GM18868 (cell line): ENCODE measurements around the gene OPRM1.

ENCODE experiments used
- ATAC-seq: cut with Tn5 transposase; IDR thresholded peaks from one replicate; pipeline ENCODE4 v1.9.1; 2021; ENCODE audit warnings: mild to moderate bottlenecking, moderate library complexity; ENCODE audit not compliant: unreplicated experiment

Gene OPRM1

GRCh38 chr6:154267508-154268106 lies 228.6 kb downstream of the OPRM1 start:
- no peak for ATAC-seq

DNA sequence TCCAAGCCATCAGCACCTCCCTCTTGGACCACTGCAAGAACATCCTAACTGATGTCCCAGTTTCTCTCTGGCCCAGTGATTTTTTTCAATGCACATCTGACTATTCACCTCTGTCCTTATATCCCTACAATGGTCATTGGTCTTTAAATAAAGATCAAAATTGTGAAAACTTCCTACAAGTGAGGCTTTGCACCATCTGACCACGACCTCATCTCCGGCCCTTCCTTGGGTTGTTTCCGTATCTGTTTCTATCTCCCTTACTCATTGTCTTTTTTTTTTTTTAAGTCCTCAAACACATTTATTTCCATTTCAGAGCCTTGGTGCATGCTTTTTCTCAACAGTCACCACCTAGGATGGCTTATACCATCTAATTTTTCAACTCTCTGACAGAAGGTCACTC lies 229.4 kb downstream of the OPRM1 start:
- no peak for ATAC-seq

GRCh38 chr6:154274168-154274567 lies 235.1 kb downstream of the OPRM1 start:
- no peak for ATAC-seq

DNA sequence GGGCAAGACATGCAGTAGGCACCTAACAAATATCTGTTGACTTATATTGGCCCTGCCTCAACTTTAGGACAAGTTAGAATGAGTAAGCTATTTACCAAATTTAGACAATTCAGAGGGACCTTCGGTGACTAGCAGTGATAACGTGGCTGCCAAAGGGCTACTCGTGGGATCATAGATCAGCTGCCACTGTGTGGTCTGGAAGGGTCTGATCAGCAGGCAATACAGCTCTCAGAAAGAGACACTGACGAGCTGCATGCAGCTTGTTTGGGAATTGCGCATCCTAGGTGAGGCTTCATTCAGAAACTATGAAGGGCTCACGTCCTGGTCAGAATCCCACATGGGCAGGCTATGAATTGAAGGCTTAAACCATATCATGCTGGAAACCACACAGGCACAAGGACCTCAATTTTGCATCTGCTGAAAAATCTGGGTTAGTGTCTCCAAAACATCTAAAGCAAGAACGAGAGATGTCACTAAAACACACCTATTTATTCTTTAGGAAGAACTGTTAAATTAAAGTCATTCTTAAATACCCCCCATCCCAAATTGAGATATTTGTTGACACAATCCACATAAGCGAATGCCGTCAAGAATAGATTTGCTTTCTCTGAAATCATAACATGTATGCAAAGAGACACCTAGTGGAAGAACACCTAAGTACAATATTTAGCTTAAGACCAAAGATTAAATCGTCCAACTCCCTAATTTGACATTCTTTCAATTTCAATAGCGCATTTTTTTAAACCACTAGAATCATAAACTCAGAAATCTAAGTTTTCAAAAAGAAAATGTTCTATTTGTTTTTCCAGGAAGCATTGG lies 238.0 kb downstream of the OPRM1 start:
- peak; percentile 77 for ATAC-seq

GRCh38 chr6:154277629-154278017 lies 238.6 kb downstream of the OPRM1 start:
- peak; percentile 15 for ATAC-seq

GRCh38 chr6:154280521-154280920 lies 241.5 kb downstream of the OPRM1 start:
- ATAC-seq = no peak

GRCh38 chr6:154284313-154284853 lies 245.3 kb downstream of the OPRM1 start:
- no peak for ATAC-seq

DNA sequence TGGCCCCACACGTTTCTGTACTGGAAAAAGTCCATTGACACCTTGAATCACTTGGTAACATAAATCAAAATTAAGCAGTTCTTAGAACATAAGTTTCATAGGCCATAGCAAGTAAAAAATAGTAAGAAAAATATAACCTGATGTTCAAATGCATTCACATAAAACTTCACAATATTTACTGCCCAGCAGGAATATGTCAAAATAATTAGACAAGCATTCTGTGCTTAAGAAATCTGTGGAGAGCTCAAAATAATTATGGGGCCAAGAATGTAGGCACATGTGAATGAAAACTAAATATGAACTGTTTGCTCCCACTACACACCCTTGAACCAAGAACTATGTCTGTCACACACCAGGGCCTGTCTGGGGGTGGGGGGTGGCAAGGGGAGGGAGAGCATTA lies 246.8 kb downstream of the OPRM1 start:
- ATAC-seq = no peak

- ATAC-seq = no peak
Observed at GRCh38 chr6:154289818-154290508, 250.9 kb downstream of the OPRM1 start.

- ATAC-seq = no peak
Observed at GRCh38 chr6:154292066-154292465, 253.0 kb downstream of the OPRM1 start.

DNA sequence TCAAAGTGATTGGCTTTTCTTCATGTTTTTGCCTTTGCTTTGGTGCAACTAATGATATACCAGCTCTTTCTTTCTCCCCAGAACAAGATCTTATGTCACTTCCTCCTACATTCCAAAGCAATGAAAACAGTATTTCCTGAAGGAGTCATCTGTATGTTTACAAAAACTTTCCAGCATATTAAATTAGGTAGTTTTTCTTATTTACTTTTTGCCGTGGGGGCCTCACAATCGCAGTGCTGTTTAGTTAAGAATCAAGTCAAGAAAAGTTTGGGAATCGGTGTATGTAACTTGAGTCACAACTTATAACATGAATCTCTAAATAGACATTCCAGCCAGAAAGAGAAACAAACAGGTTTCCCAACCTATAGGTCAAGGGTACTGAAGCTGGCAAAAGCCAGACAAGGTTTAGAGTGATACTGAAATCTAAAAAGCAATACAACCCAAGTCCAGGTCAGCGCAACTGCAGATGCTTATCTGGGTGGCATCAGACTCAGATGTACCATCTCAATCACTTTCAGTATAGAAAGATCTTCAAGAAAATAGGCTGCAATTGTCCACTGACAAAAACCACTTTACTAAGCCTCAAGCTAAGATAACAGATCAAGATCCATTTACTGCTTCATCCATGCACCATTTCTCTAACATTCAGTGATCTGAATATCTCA lies 253.9 kb downstream of the OPRM1 start:
- ATAC-seq = no peak

- no peak for ATAC-seq
Observed at GRCh38 chr6:154295733-154296132, 256.7 kb downstream of the OPRM1 start.
